ENCODE results near the gene ABO. TPM values are rescaled to one million over a fixed set of nuclear protein-coding genes. Genes with fewer than 3 reads are reported as not detected.

Gene ABO
- total and polyA plus RNA-seq, 9 of the 15 experiments (the other 6 are each of a cell fraction or from before 2014, with no cell fraction given): 5.0 to 21.9 (median 11.9) TPM

- TF ChIP-seq CHD7 (IDR thresholded peaks at IDR 0.05; ENCODE audit: low read depth, low read length): no peak
- TF ChIP-seq, protein P1, sequence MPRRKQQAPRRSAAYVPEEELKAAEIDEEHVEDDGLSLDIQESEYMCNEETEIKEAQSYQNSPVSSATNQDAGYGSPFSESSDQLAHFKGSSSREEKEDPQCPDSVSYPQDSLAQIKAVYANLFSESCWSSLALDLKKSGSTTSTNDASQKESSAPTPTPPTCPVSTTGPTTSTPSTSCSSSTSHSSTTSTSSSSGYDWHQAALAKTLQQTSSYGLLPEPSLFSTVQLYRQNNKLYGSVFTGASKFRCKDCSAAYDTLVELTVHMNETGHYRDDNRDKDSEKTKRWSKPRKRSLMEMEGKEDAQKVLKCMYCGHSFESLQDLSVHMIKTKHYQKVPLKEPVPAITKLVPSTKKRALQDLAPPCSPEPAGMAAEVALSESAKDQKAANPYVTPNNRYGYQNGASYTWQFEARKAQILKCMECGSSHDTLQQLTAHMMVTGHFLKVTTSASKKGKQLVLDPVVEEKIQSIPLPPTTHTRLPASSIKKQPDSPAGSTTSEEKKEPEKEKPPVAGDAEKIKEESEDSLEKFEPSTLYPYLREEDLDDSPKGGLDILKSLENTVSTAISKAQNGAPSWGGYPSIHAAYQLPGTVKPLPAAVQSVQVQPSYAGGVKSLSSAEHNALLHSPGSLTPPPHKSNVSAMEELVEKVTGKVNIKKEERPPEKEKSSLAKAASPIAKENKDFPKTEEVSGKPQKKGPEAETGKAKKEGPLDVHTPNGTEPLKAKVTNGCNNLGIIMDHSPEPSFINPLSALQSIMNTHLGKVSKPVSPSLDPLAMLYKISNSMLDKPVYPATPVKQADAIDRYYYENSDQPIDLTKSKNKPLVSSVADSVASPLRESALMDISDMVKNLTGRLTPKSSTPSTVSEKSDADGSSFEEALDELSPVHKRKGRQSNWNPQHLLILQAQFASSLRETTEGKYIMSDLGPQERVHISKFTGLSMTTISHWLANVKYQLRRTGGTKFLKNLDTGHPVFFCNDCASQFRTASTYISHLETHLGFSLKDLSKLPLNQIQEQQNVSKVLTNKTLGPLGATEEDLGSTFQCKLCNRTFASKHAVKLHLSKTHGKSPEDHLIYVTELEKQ (CRISPR knock-in tag; IDR thresholded peaks at IDR 0.05): no peak
- no peak for TF ChIP-seq ZNF354B (CRISPR knock-in tag; IDR thresholded peaks at IDR 0.05)
- TF ChIP-seq HLTF (IDR thresholded peaks at IDR 0.05): no peak
- TF ChIP-seq ZNF696 (CRISPR knock-in tag; conservative IDR thresholded peaks at IDR 0.05): no peak
- no peak for TF ChIP-seq TEAD1 (CRISPR knock-in tag; IDR thresholded peaks at IDR 0.05)
- TF ChIP-seq CBX3 (IDR thresholded peaks at IDR 0.05; ENCODE audit: borderline replicate concordance in 1 of 2, low read length in 2 of 2): no peak
- no peak for TF ChIP-seq ATF3 (IDR thresholded peaks at IDR 0.05)
- no peak for TF ChIP-seq ATF3 (CRISPR knock-in tag; conservative IDR thresholded peaks at IDR 0.05)
- no peak for TF ChIP-seq ZNF699 (CRISPR knock-in tag; IDR thresholded peaks at IDR 0.05; ENCODE audit: insufficient replicate concordance)
Observed at GRCh38 chr9:133280392-133280791, 5.4 kb upstream of the ABO start (continued).

All from K562 (cell line).